ENCODE measurements around the gene PRX.
"Not testable (repeated sequence)": the region's sequence is repeated elsewhere in the genome, so short reads cannot be mapped to it uniquely, and the experiment has no call there.

Gene PRX

DNA sequence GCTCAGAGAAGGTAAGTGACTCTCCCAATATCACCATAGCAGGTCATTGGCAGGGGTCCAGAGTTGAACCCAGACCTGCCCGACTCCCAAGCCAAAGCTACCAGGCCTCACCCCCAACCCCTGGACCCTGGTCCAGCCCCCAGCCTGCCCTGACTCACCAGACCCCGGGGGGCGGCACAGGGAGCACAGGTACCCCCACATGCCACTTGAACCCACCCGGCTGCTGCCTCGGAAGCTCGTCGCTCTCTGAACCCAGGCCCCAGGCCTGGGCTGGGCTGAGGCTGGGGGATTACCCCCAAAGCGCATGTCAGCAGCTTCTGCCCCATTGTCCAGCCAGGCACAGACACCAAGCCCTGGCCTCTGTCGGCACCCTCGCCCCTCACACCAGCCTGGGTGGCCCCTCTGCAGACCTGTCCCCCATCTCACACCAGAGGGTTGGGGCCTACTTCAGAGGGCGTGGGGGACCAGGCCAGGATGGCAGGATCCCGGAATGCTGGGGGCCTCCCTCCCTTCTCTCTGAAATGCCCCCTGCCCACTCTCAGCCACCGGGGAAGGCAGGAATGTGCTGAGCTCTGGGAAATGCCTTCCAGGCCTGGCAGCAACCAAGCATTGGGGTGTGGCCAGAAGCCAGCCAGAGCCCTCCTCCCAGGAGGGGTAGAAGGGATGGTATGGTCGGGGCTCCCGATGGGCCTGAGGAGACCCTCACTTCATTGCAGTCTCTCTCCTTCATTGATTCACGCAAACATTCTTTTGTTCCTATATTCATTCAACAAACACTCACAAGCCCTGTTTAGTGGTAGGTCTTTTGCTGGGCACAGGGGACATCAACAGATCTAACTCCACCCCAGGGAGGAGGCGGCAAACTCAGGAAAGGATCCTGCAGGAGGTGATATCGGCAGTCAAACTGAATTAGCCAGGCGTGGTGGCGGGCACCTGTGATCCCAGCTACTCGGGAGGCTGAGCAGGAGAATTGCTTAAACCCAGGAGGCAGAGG is 1.7 kb upstream of the PRX start:
- no peak for DNase-seq

DNA sequence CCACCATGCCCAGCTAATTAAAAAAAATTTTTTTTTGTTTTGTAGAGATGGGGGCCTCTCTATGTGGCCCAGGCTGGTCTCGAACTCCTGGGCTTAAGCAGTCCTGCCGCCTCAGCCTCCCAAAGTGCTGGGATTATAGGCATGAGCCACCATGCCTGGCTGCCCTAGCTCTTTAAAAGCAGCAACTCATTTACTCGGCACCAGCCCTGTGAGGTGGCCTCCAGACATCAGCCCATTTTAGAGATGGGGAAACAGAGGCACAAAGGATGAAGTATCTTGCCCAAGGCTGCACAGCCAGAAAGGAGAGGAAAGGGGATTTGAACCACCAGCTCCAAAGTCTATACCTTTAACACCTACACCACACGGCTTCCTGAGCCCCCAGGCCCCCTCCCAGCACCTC is 312 bp downstream of the PRX start:
- DNase-seq = no peak

DNA sequence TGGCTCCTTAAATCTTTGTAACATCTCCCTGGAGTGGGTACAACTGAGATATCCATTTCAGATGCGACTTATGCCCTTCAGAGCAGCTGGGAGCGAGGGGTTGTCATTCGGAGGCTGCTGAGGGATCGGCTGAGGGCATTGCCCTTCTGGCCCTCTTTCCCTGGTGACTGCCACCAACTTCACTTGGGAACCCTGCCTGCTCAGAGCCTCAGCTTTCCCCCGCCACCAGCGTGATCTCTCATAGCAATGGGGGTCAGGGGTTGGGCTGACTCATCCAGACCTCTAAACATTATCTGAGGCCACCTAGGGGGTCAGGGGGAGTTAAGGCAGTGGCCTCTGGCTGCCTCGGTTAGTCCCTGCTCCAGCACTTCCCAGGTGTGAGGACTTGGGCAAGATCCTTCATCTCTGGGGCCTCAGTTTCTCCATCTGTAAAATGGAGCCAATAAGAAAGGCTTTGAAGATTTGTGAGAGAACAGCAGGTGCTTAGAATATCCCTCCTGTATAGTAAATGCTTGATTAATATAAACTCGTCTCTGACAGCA is 1.1 kb downstream of the PRX start:
- no peak for DNase-seq

DNA sequence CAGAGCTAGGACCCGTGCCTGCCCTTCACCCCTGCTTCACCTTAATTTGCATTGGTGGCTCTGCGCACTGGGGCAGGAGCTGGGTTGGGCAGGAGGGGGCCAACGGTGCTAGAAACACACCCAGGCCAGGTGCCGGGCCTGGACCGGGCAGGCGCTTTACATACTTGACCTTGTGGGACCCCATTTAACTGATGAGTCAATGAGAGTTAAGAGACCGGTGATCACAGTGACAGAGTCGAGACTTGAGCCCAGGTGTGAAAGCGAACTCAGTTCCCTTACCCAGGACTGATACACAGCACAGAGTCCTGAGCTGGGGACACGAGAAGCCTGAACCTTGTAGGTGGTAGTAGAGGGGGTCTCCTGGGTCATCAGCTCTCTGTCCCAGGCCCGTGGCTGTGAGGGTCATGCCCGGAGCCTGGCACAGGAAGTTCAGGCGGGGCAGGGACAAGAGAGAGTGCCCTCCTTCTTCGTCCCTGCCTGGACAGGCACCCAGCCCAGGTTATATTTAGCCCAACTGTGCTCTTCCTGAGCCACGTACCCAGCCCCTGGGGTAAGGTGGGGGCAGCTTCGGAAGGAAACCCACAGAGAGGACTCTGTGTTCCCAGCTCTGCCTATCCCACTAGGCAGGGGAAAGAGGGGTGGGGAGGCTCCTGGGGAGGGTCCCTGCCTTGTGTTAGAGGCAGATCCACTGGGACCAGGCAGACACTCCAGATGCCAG is 1.9 kb downstream of the PRX start:
- peak; percentile 53 for DNase-seq

DNA sequence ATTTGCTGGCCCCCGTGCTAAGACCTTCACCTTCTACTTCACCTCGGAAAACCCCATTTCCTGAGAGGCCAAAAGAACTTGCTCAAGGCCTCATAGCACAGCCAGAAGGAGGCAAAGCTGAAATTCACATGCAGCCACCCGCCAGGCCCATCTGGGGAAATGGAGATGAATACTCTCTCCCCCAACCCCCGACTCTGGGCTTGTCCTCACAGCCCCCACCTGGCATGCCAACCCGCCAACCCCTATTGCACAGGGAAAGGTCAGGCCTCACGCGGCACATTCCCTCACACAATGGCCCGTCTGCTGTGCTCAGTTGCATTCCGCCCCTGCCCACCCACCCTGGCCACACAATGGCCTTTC is 3.2 kb downstream of the PRX start:
- DNase-seq = no peak

DNA sequence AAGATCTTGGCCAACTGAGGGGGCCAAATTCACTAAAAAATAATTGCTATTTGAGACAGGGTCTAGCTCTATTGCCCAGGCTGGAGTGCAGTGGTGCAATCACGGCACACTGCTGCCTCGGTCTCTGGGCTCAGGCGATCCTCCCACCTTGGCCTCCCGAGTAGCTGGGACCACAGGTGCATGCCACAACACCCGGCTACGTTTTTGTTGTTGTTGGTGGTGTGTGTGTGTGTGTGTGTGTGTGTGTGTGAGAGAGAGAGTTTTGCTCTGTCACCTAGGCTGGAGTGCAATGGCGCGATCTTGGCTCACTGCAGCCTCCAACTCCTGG is 4.6 kb downstream of the PRX start:
- DNase-seq = not testable (repeated sequence)

DNA sequence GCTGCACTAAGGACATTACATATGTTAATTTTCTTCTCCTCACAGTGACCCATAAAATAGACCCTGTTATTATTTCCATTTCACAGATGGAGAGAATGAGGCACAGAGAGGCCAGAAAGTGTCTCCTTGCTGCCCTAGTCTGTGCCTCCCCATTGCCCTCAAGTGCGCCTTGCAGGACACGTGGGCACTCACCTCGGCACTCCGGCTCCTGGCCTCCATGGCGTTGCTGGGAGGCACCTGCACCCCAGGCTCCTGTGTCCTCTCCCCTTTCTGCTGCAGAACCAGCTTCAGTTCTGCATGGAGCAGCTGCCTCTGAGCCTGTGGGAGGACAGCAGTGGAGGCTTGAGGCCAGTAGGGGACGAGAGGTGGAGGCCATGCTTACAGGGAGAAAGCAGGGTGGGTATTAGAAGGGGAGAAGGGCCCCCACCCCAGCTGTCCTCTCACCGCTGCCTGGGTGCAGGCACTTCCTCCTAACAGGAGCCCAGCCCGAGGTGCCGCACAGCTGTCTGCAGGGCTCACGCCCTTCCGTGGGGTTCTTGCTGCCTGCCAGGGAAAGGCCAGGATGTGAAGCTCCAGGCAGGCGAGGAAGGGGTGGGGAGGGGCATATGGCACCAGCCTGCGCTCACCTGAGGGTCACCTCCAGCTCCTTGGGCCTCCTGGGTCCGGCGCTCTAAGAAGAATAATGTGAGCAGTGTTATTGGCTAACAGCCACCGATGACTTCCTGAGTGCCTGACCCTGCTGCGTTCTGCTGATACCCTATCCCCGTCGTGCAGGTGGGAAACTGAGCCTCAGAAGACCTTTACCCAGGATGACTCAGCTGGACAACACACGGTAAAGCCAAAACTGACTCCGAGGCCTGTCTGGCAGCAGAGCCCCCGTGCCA is 5.2 kb downstream of the PRX start:
- peak; percentile 51 for DNase-seq

DNA sequence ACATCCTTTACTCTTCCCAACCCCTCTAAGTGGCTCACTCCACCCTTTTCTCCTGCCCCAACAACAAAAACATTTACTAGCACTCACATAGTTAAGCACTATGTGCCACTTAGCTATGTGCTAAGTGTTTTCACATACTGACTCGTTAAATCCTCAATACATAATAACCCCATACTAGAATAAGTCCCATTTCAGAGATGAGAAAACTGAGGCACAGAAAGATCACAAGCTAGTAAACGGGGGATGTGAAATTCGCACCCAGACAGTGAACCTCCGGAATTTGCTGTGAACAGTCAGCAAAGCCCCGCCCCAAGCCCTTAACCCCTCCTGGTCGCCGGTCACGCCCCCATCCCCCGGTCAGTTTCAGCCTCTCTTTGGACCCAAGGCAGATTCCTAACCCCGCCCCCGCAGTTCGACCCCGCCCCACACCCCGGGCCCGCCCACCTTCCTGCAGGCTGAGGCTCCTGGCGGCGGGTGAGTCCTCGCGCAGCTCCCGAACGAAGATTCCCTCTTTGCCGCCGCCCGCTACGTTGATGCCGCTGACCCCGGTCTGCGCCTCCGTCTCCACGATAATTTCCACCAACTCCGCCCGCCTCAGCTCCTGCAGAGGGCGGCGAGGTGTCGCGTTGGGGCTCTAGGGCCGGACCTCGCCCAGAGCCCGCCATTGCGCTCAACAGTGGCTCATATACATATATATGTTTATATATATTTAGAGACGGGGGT is 9.8 kb downstream of the PRX start:
- peak; percentile 99 for DNase-seq

DNA sequence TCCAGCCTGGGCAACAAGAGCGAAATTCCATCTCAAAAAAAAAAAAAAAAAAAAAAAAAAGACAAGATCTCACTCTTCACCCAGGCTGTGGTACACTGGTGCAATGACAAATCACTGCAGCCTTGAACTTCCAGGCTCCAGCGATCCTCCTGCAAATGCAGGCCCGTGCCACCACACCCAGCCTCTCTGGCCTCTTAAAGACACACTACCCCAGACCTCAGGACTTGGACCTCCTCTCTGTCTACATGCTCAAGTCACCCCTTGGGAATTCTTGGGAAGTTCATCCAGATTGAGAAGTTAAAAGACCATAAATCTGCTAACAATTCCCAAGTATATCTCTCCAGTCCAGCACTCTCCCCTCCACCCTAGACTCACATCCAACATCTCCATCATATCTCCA is 12.6 kb downstream of the PRX start:
- DNase-seq = no peak

DNA sequence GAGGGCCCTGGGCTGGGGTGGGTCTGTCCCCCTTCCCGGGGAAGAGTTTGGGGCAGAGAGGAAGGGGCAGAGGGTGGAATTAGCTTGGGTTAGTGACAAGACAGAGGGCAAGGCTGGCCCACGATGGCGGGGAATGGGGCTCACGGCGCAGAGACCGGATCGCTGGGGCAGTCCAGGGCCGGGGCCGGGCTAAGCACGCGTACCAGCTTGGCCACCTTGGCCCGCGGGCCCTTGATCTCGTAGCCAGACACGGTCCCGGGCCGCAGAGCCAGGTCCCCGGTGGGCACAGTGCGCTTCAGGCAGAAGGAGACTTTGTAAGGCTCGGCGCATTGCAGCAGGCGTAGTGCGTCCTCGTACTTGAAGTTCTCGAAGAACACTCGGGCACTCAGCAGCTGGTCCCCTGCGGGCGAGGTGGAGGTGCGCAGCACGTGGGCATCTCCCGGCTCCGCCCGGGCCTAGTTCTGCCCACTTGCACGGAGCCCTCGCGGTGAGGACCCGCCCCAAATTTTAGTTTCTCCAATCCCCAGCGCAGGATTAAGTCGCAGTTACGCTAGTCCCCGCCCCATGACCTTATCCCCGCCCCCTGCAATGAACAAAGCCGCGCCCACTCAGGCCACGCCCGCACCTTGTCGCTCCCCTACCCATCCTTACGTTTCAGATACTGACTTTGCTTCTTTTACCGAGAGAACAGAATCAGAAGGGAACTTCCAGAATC is 14.6 kb downstream of the PRX start:
- DNase-seq = peak; percentile 80

DNA sequence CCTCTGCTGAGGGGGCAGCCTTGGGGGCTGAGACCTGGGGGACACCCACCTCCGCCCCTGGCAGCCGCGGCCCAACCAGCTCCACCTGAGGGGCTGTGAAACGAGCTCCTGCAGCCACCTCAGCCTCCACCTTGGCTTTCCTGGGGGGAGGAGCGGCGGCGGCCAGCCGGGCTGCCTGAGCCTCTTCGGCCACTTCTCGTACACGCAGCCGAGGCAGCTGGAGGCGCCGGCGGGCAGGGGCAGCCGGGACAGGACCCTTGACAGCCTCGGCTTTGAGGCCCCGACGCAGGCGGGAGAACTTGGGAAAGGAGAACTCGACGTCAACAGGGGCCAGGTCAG is 15.6 kb downstream of the PRX start:
- no peak for DNase-seq

DNA sequence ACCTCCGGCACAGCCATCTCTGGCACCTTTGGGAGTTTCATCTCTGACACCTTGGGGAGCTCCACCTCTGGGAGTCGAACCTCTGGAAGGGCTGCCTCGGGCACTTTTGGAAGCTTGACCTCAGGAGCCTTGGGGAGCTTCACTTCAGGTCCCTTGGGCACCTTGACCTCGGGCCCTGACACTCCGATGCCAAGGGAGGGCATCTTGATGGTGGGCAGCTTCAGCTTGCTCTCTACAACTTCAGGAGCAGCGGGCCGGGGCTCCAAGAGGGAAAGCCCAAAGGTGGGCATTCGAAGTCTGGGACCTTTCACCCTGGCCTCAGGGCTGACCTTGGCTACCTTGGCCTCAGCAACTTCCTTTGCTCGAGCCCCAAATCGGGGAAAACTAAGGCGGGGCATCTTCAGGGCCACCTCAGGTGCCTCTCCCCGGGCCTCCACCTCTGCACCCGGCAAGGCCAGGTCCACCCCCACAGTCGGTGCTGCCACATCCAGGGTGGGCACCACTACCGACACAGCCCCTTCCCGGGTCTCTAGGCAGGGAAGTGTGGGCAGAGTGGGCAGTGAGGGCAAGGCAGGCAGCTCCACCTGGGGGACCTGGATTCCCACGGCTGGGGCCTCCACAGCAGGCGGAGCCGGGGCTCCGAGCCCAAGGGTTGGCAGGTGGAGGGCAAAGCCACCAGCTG is 16.2 kb downstream of the PRX start:
- DNase-seq = no peak

DNA sequence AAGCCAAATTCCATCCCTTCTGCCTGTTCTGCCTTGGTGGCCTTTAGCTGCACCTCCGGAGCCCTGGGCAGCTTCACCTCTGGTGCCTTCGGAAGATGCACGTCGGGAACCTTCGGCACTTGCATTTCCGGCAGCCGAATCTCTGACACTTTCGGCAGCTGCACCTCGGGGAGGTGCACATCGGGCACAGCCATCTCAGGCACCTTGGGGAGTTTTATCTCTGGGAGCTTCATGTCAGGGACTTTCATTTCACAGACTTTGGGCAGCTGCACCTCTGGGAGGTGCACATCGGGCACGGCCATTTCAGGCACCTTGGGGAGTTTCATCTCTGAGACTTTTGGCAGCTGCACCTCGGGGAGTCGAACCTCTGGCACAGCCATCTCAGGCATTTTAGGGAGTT is 17.2 kb downstream of the PRX start:
- DNase-seq = no peak

DNA sequence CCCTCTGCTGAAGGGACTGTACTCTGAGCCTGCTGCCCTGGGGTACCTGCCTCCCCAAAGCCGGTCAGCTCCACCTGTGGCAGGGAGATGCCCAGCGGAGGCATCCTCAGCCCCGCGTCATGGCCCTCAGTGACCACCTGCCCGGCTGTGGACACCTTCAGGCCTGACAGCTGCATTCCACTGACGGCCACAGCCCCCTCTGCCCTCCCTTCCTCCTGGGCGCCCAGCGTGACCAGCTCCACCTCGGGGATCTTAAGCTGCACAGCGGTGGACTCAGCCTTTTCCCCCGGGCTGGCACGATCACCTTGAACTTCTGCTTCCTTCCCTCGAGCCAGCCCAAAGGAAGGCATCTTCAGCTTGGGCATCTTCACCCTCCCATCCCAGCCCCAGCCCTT is 18.4 kb downstream of the PRX start:
- DNase-seq = no peak

DNA sequence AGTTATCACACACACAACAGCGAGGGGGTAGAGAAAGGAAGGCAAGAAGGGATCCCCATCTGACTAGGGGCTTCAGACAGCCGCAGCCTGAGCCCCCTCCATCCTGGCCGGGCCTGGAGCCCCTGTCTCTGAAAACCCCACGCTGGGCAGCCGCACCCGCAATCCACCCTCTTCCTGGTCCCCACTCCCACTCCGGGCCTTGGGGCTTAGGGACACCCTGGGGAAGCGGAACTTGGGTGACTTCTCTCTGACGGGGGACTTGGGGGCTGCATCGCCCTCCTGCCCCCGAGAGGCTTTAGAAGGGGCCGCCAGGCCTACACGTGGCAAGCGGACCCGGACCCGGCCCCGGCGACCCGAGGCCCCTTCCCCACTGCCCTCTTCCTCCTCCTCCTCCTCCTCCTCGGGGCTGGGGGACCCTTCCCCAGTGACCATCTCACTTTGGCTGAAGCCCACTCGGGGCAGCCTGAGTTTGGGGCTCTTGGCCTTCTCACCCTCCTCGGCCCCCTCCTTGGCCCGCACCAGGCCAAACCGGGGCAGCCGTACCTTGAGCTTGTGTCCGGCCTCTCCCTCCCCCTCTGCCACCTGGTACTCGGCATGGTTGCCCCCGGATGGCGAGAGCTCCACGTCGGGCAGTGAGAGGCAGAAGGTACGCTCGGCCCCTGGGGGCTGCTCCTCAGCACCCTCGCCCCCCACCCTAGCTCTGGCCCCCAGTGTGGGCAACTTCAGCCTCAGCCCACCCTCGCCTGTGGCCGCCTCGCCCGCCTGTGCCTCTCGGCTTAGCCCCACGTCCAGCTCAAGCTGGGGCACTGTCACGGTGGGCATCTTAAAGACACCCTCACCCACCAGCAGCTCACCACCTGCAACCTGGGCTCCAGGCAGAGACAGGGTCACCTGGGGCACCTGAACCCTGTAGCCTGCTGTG is 19.0 kb downstream of the PRX start:
- DNase-seq = no peak

DNA sequence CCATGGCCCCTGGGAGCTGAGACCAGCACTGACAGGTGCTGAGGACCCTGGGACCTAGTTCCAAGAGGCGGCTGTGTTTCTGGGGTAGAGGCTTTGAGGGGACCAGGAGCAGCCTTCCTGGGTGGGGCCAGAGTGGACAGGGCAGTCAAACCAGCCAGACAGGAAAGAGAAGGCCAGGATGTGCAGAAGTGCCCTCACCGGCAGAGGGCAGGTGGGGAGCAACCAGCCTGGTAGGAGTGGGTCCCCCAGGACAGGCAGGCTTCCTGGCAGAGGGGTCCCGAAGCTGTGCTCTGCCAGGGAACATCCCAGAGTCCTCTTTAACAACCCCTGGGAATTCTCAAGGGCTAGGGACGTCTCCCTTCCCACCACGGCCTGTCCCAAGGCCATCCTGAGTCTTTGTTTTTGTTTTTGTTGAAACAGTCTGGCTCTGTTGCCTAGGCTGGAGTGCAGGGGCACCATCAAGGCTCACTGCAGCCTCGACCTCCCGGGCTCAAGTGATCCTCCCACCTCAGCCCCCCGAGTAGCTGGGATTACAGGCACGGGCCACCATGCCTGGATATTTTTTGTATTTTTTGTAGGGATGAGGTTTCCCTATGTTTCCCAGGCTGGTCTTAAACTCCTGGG is 20.2 kb downstream of the PRX start:
- peak; percentile 76 for DNase-seq

DNA sequence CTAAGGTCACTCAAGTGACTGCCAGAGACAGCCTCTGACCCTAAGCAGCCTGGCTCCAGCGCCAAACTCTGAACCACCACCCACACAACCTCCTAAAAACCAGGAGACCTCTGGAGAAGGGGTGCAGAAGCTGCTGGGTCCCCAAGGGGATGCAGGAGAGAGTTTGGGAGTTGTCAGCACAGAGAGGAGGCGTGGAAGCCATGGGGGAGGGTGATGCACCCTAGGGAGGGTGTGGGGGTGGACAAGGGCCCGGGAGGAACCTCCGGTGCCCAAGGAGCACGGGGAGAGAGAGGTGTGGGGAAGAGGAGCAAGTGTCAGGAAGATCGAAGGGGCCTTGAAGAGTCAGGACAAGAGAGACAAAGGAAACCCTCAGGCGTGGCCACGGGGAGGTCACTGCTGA is 21.1 kb downstream of the PRX start:
- no peak for DNase-seq

DNA sequence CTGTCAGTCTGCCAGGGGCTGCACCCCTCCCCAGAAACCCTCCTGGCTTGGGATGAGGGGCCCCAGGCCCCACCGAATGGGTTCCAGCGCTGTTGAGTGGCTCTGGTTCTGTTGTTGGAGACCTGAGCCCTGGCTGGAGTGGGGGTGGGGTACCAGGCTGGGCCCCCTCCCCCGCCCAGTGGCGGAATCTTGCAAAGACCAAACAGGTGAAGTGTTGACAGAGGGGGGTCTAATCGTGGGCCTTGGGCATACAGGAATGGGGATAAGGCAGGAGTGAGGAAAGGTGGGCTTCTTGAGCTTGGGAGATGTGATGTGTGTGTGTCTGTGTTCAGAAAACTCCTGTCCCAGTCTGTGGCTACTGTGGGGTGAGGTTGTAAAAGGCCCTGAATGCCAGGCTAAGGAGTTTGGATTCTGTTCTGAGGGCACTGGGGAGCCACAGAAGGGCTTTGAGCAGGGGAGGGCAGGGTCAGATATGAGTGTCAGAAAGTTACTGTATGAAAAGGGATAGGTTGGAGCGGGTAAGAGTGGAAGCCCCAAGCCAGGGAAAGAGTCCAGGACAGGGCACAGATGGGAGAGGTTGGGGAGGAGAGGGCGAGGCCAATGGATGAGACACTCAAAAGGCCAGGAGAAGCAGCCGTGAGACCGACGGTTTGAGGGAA is 23.0 kb downstream of the PRX start, which contains the start of gene HIPK4:
Gene HIPK4 (minus strand): TSS at position 98 of the 659 bp plus-strand sequence. CDS start 279 bp downstream, outside the sequence.
- no peak for DNase-seq
